Calu3 (cell line): ENCODE results near the gene GPR162. TPM values are rescaled to one million over a fixed set of nuclear protein-coding genes. Genes with fewer than 3 reads are reported as not detected.

ENCODE experiments used
- BruUV-seq: library from RNA; stranded (reverse); fragments of 400-500 nt; replicated peaks from 2 replicates; lab custom pipeline; 2021; lab: Mats Ljungman, UMichigan
- CTCF ChIA-PET: fragments of 300-600 bp; sonication (Branson Sonifier 250); formaldehyde crosslinking; loops from one replicate; lab custom pipeline; 2022; ENCODE audit warnings: antibody characterized with exemption; lab: Charles Lee
- DNase-seq: peaks from one replicate; pipeline ENCODE4 v3.0.0; 2022
- H3K27ac Mint-ChIP-seq: one replicate; pipeline ENCODE4 v1.8.0; 2022; ENCODE audit warnings: mixed read lengths; ENCODE audit not compliant: unreplicated experiment
- H3K27me3 Mint-ChIP-seq: one replicate; pipeline ENCODE4 v1.8.0; 2022; ENCODE audit warnings: mixed read lengths; ENCODE audit not compliant: unreplicated experiment
- H3K36me3 Mint-ChIP-seq: one replicate; pipeline ENCODE4 v1.8.0; 2022; ENCODE audit warnings: mild to moderate bottlenecking, moderate library complexity, mixed read lengths; ENCODE audit not compliant: insufficient read depth, unreplicated experiment
- H3K4me1 Mint-ChIP-seq: one replicate; pipeline ENCODE4 v1.8.0; 2022; ENCODE audit warnings: mild to moderate bottlenecking, low read depth, mixed read lengths; ENCODE audit not compliant: unreplicated experiment
- H3K4me3 Mint-ChIP-seq: one replicate; pipeline ENCODE4 v1.8.0; 2022; ENCODE audit warnings: mild to moderate bottlenecking, low read depth, moderate library complexity, mixed read lengths; ENCODE audit not compliant: unreplicated experiment
- H3K9me3 Mint-ChIP-seq: one replicate; pipeline ENCODE4 v1.8.0; 2022; ENCODE audit warnings: low read depth, mixed read lengths; ENCODE audit not compliant: unreplicated experiment
- CTCF ChIP-seq: fragments of 200-600 bp; IDR thresholded peaks from one replicate; pipeline ENCODE4 v1.8.0; 2022; ENCODE audit warnings: antibody characterized with exemption; ENCODE audit not compliant: unreplicated experiment
- intact Hi-C: fragments of 100-400 bp; cut with micrococcal nuclease; formaldehyde crosslinking; loops from one replicate; pipeline ENCODE4 v1.10.0; 2022; ENCODE audit not compliant: unreplicated experiment
- total RNA-seq: library from RNA; stranded (reverse); gene quantifications from 2 replicates; pipeline ENCODE4 v1.2.3, GENCODE V29; 2022

The GPR162 gene
- total RNA-seq, 1 experiment from 2014 or later: not detected

GRCh38 chr12:6773590-6774351, 47.9 kb upstream of the GPR162 start:
- peak overlapping the region; percentile 10 for H3K4me3 Mint-ChIP-seq
- no peak for DNase-seq
- H3K36me3 Mint-ChIP-seq: peaks cover 7% of the 10 kb centered on the region
- peaks cover 75% of the 10 kb centered on the region for H3K27me3 Mint-ChIP-seq
- BruUV-seq: no TSS peak
- no peaks in the 10 kb centered on the region for H3K9me3 Mint-ChIP-seq
- TF ChIP-seq CTCF: no peak
- H3K27ac Mint-ChIP-seq: no peak overlapping the region
- CTCF ChIA-PET: interaction anchor here (0.7 to 1.2 kb wide), 2 partner anchors 50 to 79 kb away, joined by 3 to 10 read pairs; partner anchors contain the start of genes COPS7A and USP5
- H3K4me1 Mint-ChIP-seq: peaks cover 26% of the 10 kb centered on the region
- intact Hi-C loops: no loop called here

GRCh38 chr12:6774499-6775062, 47.0 kb upstream of the GPR162 start:
- CTCF ChIA-PET: interaction anchor here (0.7 to 1.2 kb wide), 2 partner anchors 51 to 78 kb away, joined by 3 to 10 read pairs; partner anchors contain the start of genes COPS7A and USP5
- no peak for DNase-seq
- Mint-ChIP-seq H3K9me3 (no peaks in the 10 kb centered on the region), H3K4me1 (peaks cover 34% of the 10 kb centered on the region), H3K27ac (peak overlapping the region; percentile 51), H3K27me3 (peaks cover 82% of the 10 kb centered on the region), H3K4me3 (no peak overlapping the region), H3K36me3 (peaks cover 2% of the 10 kb centered on the region)
- TF ChIP-seq CTCF: no peak
- intact Hi-C loops: no loop called here
- BruUV-seq: no TSS peak

GRCh38 chr12:6775185-6776174, 46.1 kb upstream of the GPR162 start:
- Mint-ChIP-seq H3K4me1 (peaks cover 35% of the 10 kb centered on the region), H3K36me3 (no peaks in the 10 kb centered on the region), H3K4me3 (no peak overlapping the region), H3K9me3 (no peaks in the 10 kb centered on the region), H3K27ac (peak overlapping the region; percentile 51), H3K27me3 (peaks cover 82% of the 10 kb centered on the region)
- DNase-seq: no peak
- TF ChIP-seq CTCF: no peak
- no TSS peak for BruUV-seq
- intact Hi-C loops: no loop called here
- CTCF ChIA-PET: no interaction called here

- Mint-ChIP-seq H3K27ac (no peak overlapping the region), H3K36me3 (no peaks in the 10 kb centered on the region), H3K4me1 (peaks cover 35% of the 10 kb centered on the region), H3K4me3 (no peak overlapping the region), H3K9me3 (no peaks in the 10 kb centered on the region), H3K27me3 (peaks cover 70% of the 10 kb centered on the region)
- no peak for TF ChIP-seq CTCF
- CTCF ChIA-PET: interaction anchor here (0.9 kb wide), 1 partner anchor 10 kb away, joined by 3 read pairs; no protein-coding TSS in a partner anchor
- no peak for DNase-seq
- intact Hi-C loops: no loop called here
- BruUV-seq: no TSS peak
Observed at GRCh38 chr12:6777386-6777785, 44.2 kb upstream of the GPR162 start.
